ENCODE measurements around the gene RSPO4. TPM values are rescaled to one million over a fixed set of nuclear protein-coding genes. Genes with fewer than 3 reads are reported as not detected.

Gene RSPO4
- total and polyA plus RNA-seq, 2 experiments from 2014 or later, result 2.8 to 4.5 TPM

DNA sequence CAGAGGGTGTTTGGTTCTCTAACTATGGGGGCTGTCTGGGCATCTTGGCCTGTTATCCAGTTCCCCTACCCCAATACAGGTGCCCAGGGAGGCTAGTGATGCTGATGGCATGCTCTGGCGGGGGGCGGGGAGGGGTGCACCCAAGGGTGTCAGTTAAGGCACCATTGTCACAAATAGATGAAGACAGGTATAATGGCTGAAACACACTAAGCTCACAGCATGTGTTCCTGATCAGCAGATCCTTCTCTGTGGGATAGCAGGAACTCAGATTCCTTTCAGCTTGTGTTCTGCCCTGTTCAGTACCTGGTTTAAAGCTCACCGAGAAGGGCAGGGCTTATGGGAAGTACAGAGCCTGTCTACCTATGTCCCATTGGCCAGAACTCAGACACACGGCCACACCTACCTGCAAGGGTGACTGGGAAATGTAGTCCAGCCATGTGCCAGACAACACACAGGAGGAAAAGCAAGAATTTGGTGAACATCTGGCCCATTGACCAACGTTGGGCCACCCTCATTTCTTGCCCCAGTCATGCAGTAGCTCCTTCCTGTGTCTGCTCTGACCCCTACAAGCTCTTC, 3.4 kb upstream of the RSPO4 start (continued):
- TF ChIP-seq, protein P1, sequence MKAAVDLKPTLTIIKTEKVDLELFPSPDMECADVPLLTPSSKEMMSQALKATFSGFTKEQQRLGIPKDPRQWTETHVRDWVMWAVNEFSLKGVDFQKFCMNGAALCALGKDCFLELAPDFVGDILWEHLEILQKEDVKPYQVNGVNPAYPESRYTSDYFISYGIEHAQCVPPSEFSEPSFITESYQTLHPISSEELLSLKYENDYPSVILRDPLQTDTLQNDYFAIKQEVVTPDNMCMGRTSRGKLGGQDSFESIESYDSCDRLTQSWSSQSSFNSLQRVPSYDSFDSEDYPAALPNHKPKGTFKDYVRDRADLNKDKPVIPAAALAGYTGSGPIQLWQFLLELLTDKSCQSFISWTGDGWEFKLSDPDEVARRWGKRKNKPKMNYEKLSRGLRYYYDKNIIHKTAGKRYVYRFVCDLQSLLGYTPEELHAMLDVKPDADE (IDR thresholded peaks at IDR 0.05), result peak; percentile 72

DNA sequence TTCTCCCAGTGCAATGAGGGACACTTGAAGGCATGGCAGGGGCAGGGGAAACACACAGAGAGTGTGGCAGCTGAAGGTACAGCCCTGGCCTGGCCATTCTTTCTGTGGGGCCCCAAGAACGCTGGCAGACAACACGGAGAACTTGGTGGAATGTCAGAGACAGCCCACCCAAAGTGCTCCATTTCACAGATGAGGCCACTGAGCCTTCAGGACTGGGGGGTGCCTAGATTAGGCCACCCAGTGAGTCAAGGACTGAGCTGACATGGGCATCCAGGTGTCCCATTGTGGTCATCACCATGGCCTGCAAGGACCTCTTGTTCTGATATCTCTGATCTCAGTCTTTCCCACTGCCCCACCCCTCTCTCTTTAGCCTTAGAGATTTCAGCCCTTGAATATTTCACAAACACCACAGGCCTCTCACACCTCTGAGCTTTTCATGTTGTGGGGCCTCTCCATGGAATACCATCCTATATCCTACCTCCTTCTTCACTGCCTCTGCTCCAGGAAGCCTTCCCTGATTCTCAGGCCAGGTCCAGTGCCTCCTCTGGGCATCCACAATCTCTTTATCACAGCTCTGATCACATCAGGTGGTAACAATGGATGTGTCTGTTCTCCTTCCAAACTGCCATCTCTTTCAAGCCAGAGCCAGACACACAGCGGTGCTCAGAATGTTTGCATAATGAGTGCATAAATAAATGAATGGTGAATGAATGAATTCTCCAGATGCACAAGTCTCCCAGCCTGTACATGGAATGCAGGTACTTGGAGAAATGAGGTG, 2.0 kb upstream of the RSPO4 start:
- DNase-seq (ENCODE audit: low spot score) (no peak), ATAC-seq (no peak)
- Histone ChIP-seq H4K20me1 (replicated peaks; ENCODE audit: insufficient read depth) (no peaks in the 10 kb centered on the region), H3K36me3 (ENCODE audit: insufficient read depth) (no peaks in the 10 kb centered on the region), H3F3A (replicated peaks; ENCODE audit: low read depth) (no peaks in the 10 kb centered on the region), H3K79me2 (replicated peaks; ENCODE audit: insufficient read depth) (no peaks in the 10 kb centered on the region), H2AFZ (no peak overlapping the region), H3K4me3 (no peak overlapping the region), H3K4me1 (ENCODE audit: insufficient read depth) (peaks cover 10% of the 10 kb centered on the region), H3K9me2 (ENCODE audit: insufficient read depth) (0 out of 2 replicates have a peak, but pooled peaks cover 6% of the 10 kb centered on the region), H3K4me2 (no peak overlapping the region), H3K27ac (ENCODE audit: low read depth) (no peak overlapping the region), H3K27me3 (ENCODE audit: insufficient read depth) (peaks cover 27% of the 10 kb centered on the region)
- H3K27ac Mint-ChIP-seq, result no peak overlapping the region; the same call in 1 of the 2 replicates
- no peaks in the 10 kb centered on the region; the same call in 1 of the 3 replicates for H3K9me3 Mint-ChIP-seq
- no peaks in the 10 kb centered on the region; the same call in 2 of the 3 replicates for H3K36me3 Mint-ChIP-seq (ENCODE audit: low read depth)
- peaks cover 22% of the 10 kb centered on the region for H3K4me1 Mint-ChIP-seq
- peaks cover 21% of the 10 kb centered on the region for H3K27me3 Mint-ChIP-seq (ENCODE audit: insufficient read depth, low read depth, poor library complexity)
- no peak overlapping the region for H3K4me3 Mint-ChIP-seq
- no peak for TF ChIP-seq NANOG (IDR thresholded peaks at IDR 0.05; ENCODE audit: borderline replicate concordance)
- TF ChIP-seq, protein P1 (IDR thresholded peaks at IDR 0.05), result no peak
- TF ChIP-seq, protein P2, sequence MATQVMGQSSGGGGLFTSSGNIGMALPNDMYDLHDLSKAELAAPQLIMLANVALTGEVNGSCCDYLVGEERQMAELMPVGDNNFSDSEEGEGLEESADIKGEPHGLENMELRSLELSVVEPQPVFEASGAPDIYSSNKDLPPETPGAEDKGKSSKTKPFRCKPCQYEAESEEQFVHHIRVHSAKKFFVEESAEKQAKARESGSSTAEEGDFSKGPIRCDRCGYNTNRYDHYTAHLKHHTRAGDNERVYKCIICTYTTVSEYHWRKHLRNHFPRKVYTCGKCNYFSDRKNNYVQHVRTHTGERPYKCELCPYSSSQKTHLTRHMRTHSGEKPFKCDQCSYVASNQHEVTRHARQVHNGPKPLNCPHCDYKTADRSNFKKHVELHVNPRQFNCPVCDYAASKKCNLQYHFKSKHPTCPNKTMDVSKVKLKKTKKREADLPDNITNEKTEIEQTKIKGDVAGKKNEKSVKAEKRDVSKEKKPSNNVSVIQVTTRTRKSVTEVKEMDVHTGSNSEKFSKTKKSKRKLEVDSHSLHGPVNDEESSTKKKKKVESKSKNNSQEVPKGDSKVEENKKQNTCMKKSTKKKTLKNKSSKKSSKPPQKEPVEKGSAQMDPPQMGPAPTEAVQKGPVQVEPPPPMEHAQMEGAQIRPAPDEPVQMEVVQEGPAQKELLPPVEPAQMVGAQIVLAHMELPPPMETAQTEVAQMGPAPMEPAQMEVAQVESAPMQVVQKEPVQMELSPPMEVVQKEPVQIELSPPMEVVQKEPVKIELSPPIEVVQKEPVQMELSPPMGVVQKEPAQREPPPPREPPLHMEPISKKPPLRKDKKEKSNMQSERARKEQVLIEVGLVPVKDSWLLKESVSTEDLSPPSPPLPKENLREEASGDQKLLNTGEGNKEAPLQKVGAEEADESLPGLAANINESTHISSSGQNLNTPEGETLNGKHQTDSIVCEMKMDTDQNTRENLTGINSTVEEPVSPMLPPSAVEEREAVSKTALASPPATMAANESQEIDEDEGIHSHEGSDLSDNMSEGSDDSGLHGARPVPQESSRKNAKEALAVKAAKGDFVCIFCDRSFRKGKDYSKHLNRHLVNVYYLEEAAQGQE (IDR thresholded peaks at IDR 0.05; ENCODE audit: unreplicated experiment), result no peak
- no peak for TF ChIP-seq CREB1 (CRISPR knock-in tag; IDR thresholded peaks at IDR 0.05; ENCODE audit: low read depth)
- no peak for TF ChIP-seq ZNF114 (CRISPR knock-in tag; IDR thresholded peaks at IDR 0.05)
- TF ChIP-seq STAT1 (IDR thresholded peaks at IDR 0.05; ENCODE audit: unreplicated experiment), result no peak
- TF ChIP-seq EZH2phosphoT487 (IDR thresholded peaks at IDR 0.05; ENCODE audit: unreplicated experiment), result no peak
- no peak for TF ChIP-seq ZNF331 (CRISPR knock-in tag; IDR thresholded peaks at IDR 0.05; ENCODE audit: low read depth)
- TF ChIP-seq EZH2 (IDR thresholded peaks at IDR 0.05; ENCODE audit: low read depth, unreplicated experiment), result no peak
- TF ChIP-seq, protein P3, sequence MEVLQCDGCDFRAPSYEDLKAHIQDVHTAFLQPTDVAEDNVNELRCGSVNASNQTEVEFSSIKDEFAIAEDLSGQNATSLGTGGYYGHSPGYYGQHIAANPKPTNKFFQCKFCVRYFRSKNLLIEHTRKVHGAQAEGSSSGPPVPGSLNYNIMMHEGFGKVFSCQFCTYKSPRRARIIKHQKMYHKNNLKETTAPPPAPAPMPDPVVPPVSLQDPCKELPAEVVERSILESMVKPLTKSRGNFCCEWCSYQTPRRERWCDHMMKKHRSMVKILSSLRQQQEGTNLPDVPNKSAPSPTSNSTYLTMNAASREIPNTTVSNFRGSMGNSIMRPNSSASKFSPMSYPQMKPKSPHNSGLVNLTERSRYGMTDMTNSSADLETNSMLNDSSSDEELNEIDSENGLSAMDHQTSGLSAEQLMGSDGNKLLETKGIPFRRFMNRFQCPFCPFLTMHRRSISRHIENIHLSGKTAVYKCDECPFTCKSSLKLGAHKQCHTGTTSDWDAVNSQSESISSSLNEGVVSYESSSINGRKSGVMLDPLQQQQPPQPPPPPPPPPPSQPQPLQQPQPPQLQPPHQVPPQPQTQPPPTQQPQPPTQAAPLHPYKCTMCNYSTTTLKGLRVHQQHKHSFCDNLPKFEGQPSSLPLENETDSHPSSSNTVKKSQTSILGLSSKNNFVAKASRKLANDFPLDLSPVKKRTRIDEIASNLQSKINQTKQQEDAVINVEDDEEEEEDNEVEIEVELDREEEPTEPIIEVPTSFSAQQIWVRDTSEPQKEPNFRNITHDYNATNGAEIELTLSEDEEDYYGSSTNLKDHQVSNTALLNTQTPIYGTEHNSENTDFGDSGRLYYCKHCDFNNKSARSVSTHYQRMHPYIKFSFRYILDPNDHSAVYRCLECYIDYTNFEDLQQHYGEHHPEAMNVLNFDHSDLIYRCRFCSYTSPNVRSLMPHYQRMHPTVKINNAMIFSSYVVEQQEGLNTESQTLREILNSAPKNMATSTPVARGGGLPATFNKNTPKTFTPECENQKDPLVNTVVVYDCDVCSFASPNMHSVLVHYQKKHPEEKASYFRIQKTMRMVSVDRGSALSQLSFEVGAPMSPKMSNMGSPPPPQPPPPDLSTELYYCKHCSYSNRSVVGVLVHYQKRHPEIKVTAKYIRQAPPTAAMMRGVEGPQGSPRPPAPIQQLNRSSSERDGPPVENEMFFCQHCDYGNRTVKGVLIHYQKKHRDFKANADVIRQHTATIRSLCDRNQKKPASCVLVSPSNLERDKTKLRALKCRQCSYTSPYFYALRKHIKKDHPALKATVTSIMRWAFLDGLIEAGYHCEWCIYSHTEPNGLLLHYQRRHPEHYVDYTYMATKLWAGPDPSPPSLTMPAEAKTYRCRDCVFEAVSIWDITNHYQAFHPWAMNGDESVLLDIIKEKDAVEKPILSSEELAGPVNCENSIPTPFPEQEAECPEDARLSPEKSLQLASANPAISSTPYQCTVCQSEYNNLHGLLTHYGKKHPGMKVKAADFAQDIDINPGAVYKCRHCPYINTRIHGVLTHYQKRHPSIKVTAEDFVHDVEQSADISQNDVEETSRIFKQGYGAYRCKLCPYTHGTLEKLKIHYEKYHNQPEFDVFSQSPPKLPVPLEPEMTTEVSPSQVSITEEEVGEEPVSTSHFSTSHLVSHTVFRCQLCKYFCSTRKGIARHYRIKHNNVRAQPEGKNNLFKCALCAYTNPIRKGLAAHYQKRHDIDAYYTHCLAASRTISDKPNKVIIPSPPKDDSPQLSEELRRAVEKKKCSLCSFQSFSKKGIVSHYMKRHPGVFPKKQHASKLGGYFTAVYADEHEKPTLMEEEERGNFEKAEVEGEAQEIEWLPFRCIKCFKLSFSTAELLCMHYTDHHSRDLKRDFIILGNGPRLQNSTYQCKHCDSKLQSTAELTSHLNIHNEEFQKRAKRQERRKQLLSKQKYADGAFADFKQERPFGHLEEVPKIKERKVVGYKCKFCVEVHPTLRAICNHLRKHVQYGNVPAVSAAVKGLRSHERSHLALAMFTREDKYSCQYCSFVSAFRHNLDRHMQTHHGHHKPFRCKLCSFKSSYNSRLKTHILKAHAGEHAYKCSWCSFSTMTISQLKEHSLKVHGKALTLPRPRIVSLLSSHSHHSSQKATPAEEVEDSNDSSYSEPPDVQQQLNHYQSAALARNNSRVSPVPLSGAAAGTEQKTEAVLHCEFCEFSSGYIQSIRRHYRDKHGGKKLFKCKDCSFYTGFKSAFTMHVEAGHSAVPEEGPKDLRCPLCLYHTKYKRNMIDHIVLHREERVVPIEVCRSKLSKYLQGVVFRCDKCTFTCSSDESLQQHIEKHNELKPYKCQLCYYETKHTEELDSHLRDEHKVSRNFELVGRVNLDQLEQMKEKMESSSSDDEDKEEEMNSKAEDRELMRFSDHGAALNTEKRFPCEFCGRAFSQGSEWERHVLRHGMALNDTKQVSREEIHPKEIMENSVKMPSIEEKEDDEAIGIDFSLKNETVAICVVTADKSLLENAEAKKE (CRISPR knock-in tag; IDR thresholded peaks at IDR 0.05), result no peak
- no peak for TF ChIP-seq POLR2AphosphoS5 (IDR thresholded peaks at IDR 0.05; ENCODE audit: low read depth)

Measured in GM23338 (cell line).